NCI-H510A treated with DMSO at 0.1 percent for 48 hours (cell line): ENCODE measurements around the gene RNASE11.
A peak's percentile ranks its signal among the peaks of the same experiment; 100 is the strongest.
"Not testable (repeated sequence)": the region's sequence is repeated elsewhere in the genome, so short reads cannot be mapped to it uniquely, and the experiment has no call there.

Source experiments
- DNase-seq: peaks from one replicate; lab custom pipeline; 2025; lab: John Stamatoyannopoulos, UW

RNASE11 gene

DNA sequence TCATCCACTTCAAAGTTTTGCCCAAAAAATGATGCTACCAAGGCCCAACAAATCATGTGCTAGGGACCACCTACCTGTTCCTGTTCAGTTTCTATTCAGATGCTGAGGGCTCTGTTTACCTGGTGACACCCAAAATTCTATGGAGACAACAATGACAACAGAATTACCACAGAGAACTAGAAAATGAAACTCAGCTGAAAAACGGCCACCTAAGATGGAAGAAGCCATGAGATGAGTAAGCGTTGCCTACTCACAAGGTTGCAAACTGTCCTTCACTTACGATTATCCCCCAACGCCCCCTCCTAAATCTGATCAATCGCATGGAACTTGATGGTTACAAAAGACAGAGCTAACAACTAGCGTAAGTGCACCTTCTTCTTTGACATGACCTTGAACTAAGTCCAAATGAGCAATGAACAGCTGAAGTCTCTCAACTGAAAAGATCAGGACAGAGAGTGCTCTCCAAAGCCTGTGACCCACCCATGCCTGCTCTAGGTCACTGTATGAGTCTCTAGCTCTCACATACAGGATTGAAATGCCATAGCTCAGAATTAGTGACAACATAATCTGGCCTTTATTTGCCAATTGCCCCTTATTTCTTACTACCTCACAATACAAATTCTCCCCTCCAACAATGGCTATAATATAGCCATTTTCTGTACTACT, at the start of gene RNASE11:
Gene RNASE11 (minus strand): TSS at position 513 of the 666 bp plus-strand sequence.
- DNase-seq: no peak

DNA sequence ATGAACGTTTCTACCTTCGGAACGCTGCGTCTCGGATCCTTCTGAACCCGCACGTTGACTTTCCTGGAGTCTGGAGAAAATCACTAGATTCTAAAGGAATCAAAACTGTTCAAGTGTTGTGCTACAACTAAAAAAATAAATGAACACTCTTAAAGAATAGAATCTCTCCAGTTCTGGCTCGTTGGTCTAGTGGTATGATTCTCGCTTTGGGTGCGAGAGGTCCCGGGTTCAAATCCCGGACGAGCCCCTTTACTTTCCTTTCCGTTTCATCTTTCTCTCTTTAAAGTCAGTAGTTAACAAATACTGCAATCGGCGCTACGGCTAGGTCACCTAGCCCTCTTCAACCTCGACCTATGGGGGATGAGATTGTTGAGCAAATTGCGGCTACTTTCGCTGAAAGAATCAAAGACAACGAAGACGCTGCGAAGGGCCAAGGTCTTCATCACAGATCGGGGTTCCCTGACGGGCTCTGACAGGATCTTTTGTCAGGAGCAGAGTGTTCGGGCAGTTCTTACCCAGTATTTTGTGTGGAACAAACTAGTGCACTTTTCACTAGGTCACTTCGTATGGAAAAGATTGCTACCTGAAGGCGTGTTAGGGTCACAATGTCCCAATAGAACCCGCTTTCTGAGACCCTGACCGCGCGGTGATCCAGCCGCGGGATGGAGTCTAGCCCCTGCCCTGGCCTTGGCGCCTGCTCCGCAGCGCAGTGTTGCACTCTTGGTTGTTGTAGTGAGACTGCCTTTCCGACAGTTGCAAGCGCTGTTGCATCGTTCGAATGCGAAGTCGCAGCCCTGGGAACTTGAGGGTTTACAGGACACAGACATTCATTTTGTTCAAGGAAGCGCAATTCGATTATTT, 45.3 kb upstream of the RNASE11 start:
- DNase-seq: peak; percentile 56

DNA sequence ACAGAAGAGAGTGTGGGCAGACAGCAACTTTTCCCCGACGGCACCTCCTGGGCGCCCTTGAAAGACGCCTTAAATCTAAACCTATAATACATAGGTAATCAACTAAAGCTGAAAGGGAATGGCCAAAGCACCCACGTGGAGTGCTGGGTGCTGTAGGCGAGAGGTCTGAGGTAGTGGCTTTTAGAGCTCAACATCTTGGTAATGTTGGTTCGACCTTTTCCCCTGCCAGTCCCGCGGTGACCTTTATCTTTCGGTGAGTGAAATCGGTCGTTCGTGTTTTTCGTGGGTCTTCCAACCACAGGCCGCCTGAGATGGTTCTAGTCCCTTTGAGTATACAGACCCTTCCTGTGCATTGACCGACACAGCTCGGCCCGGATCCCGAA, 44.6 kb upstream of the RNASE11 start:
- DNase-seq: no peak

DNA sequence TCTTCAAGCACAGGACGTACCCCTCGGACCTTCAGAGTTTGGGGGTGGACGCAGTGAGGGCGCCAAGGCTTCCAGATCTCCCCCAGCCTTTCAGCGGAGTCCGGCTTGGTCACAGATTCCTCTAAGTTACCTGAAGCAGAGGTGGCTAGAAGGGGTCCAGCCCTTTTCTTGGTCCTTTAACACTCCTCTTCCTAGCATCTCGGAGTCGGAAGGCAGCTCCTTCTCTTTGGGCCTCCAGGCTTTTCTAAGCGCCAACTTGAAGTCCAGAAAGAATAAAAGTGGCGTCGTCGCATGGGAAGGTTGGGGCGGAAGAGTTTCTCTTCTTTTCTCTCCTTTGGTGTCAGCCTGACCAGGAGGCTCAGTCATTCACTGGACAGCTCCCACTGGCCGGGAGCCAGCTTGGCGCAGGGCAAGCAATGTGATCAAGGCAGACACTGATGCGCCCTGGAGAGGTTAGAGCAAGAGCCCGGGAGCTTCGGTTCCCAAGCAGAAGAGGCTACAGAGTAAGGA, 44.1 kb upstream of the RNASE11 start:
- DNase-seq: no peak

DNA sequence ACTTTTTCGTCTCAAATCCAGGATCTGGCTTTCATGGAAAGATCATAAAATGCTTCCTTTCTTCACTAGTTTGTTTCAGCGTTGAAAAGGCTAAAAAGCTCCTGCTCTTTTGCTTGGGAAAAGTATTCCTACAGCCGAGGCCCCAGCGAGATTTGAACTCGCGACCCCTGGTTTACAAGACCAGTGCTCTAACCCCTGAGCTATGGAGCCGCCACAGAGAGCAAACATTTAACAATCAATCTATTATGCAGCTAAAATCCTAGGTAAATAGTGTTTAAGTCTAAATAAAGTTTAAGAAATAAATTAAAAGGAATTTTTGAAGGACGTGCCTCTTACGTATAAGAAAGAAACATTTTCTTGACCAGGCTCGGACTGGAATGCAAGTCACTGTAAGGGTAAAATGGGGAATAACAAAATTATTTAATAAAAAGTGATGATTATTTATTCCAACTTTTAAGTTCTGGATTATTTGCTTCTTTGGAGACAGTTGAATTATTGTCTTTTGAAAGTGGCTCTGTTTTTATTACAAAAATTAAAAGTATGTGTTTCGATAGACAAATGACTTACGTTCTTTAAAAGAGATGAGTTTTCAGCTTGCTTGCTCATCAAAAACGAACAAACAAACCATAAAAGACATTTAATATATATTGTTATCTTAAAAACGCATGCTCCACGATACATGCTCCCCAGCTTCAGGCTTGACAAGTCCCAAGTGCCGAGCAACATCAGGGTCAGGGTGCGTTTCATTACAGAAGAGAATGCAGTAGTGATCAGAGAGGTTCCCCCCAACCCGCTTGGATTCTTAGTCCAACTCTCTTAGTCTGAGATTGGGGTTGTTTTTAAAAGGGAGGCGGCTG, 43.5 kb upstream of the RNASE11 start:
- peak; percentile 48 for DNase-seq

DNA sequence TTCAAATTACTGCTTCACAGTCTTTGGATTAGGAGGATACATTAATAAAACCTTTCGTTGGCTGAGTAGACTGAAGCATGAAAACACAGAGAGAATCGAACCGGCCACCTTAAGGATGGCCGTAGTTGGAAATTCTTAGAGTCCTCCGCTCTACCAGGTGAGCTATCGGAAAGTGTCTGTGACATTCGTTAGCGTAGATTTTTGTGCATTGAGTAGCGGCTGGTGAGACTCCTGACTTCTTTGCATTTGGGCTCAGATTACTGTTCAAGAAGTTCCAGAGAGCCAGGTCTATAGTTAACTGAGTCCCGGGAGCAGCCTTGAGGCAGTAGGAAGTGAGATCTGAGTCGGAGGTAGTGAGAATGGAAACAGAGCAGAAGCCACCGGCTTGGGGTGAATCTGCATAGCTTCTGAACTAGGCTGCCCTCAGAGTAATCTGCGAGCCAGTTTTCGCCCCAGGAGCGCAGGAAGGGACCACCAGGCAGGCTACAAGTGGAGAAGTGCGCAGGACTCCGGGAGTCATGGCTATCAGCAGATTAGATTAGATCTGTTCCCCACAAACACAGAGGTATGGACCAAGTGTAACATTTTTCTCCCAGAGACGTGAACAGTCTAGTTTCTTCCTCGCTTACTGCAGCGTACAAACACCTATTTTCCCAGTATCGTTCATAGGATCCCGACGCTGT, 42.7 kb upstream of the RNASE11 start:
- peak; percentile 16 for DNase-seq

DNA sequence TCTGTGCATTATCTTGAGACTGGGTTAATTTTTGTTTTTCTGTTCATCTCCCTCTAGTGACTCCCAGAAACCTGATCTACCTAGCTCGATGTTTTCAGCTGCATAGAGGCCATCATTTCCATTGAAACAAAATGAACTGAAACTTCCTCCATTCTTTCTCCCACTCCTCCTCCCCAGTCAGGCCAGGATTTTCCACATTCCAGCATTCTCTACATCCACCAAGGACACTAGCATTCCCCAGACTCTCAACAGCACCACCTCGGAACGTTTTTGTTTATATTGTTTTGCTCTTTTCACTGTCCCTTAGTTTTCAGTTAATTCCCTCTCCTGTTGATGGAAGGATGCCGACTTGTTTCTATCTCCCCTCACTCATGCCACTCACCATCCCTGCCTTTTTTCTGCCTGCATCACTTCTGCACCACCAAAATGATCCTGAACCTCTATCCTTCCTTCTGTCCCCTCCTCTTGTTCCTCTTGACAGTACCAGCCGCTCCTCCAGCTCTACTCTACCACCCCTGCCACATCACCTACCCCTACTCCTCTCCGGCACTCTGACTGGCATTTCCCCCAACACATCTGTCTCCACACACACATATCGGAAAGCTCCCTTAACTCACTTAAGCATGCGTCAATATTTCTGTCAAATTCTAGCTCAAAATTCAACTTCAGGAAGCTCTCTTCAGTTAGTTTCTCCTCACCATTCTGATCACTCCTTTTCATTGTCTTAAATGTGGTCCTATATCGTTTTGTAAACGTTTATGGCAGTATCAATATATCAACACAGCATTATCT, 40.5 kb upstream of the RNASE11 start:
- no peak for DNase-seq

DNA sequence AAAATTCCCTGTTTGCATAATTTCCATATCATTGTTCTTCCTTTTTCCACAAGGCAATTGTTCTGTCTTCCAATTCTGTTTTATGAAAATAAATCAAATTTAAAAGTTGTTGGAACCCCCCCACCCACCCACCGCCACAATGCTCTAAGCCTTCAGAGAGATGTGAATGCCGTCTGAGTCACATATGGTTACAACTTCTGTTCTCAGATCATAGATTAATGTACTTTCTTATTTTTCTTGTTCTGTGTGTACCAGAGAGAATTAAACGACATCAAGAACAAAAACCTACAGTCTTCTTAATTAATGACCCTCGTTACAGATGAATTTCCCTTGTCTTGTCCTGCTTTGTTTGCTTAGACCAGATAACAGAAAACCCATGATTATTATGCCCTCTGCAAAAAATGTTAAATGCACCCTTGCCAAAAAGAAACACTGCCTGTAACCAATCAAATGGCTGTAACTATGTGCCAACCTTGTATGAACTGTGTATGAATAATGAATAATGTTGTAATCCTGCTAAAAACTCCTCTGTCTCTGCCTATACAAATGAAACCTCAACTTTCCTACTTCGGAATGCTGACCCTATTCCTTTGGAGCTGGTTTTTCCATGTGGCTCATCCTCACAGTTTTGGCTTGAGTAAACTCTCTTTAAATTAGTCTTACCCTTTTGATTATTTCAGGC, 39.7 kb upstream of the RNASE11 start:
- no peak for DNase-seq

DNA sequence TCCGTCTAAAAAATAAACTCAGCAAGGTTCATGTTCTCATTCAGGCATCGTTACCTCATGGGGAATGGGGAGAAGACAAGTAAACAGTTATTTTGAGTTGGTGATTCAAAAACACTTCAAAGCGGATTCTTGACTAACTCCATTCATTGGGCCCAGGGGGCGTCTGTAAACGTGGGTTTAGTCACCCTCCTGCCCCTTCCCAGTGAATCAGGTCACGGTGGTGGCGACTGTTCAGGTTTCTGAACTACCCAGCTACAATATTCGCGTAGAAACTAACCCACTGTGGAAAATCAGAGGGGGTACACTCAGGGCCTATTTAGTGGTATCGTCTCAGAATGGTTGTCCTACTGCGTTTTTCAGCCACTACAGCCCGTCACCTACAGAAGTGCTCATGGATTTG, 38.5 kb upstream of the RNASE11 start:
- DNase-seq: no peak

DNA sequence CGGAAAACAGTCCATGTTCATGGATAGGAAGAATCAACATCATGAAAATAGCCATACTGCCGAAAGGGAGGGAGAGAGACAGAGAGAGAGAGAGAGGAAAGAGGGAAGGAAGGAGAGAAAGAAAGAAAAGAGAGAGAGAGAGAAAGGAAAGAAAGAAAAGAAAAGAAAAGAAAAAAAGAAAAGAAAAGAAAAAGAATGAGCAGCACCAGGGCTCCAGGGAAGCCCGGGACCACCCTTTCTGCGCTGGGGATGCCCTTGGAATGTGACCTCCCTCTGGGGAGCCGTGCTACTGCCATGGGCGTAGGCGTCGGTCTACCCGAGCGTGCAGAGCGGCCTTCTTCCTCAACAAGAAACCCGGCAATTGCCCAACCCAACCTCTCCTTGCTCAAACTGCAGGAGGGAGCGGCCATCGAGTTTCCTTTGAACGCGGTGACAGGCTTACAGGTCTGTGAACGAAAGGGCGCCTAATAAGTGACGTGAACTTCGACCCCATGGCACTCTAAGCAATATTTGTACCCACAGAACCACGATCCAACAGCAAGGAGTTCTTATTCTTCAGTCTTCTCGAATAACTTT, 36.8 kb upstream of the RNASE11 start:
- no peak for DNase-seq

DNA sequence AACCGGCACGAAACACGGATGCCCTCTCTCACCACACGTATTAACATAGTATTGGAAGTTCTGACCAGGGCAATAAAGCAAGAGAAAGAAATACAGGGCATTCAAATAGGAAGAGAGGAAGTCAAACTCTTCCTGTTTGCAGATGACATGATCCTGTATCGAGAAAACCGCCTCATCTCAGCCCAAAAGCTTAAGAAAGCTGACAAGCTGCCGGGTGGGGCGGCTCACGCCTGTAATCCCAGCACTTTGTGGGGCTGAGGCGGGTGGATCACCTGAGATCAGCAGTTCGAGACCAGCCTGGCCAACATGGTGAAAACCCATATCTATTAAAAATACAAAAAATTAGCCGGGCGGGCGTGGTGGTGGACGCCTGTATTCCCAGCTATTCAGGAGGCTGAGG, 36.0 kb upstream of the RNASE11 start:
- no peak for DNase-seq

DNA sequence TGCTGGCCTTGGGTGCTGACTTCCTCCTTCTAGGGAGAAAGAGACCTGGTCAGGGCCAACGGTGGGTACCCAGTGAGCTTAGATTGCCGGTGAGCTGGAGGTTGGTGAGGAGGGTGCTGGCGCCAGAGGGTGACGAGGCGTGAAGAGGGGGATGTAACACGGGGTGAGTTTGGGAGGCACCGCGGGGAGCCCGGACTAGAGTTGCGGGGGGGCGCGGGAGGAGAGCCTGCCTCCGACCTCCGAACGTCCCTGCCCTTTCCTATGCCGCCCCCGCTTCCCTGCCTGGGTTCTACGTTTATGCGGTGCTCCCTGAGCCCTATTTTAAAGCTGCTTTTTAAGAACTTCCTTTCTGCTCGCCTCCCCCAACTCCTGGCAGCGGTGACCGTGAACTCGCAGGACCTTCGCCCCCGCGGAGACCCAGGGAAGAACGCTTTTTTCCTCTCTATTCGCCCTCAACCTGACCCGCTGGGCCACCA, 35.1 kb upstream of the RNASE11 start:
- no peak for DNase-seq

DNA sequence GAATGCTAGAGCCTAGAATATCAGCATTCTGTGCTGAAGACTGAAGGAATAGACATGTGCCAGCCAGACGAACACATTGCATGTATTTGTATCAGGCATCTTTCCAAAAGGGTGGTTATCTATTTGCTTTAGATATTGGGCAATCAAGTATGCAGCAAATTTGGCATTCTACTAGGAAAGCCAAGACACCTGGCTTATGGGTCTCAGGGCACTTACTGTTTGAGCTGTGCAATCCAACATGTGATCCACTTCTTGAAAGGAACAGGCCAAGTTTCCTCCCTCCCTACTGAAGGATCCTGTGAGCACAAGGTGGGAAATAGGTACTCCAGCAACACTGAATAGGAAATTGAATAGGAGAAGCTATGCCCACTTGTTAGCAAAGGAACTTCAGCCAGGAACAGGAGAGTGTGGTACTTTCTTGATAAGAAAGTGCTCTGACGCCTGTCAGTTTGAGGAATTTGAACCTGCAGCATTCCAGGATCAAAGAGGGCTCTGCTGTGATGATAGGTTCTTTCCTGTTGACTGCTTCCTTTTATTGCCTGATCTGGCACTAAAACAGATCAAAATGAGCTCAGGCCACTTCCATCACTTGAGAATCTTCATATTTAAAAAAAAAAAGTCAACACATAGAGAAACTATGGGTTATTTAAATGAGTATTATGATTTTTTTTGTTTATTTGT, 33.1 kb upstream of the RNASE11 start:
- no peak for DNase-seq

DNA sequence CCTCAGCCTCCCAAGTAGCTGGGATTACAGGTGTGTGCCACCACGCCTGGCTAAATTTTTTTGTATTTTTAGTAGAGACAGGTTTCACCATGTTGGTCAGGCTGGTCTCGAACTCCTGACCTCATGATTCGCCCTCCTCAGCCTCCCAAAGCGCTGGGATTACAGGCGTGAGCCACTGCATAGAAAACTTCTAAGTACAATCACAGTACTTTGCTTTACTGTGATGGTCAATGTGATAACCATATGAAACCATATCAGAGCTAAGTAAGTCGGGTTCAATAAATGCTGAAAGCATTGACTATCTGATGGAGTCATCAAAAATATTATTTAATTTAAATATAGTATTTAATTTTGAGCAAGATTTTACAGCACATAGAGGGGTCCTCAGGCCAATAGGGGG, 31.9 kb upstream of the RNASE11 start:
- not testable (repeated sequence) for DNase-seq

DNA sequence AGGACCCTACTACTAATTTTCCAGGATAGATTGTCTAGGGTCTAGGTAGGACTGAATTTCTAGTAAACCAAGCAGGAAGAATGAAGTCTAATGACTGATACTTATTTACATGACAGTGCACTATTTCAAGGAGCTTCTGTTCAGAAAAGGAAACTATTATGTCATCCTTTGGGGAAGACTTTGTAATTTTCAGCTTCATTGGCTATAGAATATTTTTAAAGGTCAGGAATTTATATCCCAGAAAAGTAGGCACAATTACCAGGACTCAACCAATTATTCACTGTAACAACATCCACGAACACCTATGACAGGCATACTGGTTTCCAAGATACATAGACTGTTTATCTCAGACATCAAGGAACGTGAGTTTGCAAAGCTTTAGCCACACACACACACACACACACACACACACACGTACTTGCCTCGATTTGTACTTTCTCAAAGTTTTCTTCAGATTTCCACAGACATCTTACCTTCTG, 30.5 kb upstream of the RNASE11 start:
- DNase-seq: no peak

DNA sequence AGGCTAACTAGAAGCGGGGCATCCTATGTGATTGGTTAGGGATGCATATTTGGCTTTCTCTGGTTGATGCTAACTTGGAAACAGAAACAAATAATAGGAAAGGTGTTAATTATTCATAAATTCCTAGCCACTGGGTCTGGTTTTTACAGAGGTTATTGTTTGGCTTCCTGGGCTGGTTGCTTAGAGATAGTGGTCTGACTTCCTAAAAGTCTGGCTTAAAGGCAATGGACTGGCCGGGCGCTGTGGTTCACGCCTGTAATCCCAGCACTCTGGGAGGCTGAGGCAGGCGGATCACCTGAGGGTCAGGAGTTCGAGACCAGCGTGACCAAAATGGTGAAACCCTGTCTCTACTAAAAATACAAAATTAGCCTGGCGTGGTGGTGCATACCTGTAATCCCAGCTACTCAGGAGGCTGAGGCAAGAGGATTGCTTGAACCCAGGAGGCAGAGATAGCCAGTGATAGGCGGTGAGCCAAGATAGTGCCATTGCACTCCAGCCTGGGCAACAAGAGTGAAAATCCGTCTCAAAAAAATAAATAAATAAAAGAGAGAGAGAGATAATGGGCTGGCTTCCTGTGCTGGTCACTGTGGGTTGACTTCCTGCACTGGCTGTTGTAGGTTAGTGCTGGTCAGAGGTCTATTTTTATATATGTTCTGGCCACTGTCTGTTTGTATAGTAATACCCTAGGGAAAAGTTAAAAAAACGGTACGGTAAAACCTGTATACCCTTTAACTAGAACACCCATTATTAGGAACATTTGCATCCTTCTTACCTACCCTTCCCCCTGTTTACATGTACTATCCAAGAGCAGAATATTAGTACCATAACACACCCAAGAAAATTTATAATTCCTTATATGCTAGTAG, 29.6 kb upstream of the RNASE11 start:
- DNase-seq: no peak

DNA sequence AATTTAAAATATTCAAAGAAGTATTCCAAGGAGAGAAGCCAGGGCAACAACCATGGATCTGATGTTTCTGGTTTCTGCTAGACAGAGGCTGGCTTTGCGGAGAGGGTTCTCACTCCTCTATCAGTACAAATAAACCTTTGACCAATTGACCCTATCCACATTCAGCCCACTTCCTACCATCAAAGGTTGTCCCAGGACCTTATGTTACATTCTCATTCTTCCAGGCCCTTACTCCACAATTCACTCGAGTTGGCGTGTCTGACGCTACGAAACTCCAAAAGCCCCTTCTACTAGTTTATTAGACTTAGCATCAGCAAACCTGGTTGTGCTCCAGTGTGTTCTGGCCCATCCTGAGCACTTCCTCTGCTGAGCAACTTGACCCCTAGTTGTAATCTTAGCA, 28.2 kb upstream of the RNASE11 start:
- DNase-seq: no peak
